Mesodermal cell (in vitro differentiated cells): ENCODE measurements around the gene ULBP1.
A peak's percentile ranks its signal among the peaks of the same experiment; 100 is the strongest.
"Not testable (repeated sequence)": the region's sequence is repeated elsewhere in the genome, so short reads cannot be mapped to it uniquely, and the experiment has no call there.

Experiments used
- H3K27ac ChIP-seq: 2 replicates; pipeline ENCODE4 v1.7.0; 2013; ENCODE audit warnings: mild to moderate bottlenecking, low read depth, low read length, moderate library complexity; ENCODE audit not compliant: severe bottlenecking
- H3K36me3 ChIP-seq: 2 replicates; pipeline ENCODE4 v1.7.1; 2013; ENCODE audit warnings: mild to moderate bottlenecking, low read length, moderate library complexity; ENCODE audit not compliant: control insufficient read depth, insufficient read depth
- H3K4me1 ChIP-seq: one replicate; pipeline ENCODE4 v1.7.1; 2013; ENCODE audit warnings: mild to moderate bottlenecking, low read length; ENCODE audit not compliant: insufficient read depth, control insufficient read depth, poor library complexity, severe bottlenecking
- H3K4me3 ChIP-seq: 2 replicates; pipeline ENCODE4 v1.7.0; 2013; ENCODE audit warnings: low read length, control low read depth, mild to moderate bottlenecking; ENCODE audit not compliant: insufficient read depth, poor library complexity, severe bottlenecking; ENCODE audit errors: extremely low read depth
- H3K9me3 ChIP-seq: 2 replicates; pipeline ENCODE4 v1.7.1; 2013; ENCODE audit warnings: mild to moderate bottlenecking, low read length, moderate library complexity; ENCODE audit not compliant: control insufficient read depth
- WGBS, 2 experiments: methylation state at CpG; one replicate each; pipeline ENCODE4 v1.1.5; 2013; ENCODE audit warnings: missing lambda C conversion rate in 2 of 2; ENCODE audit not compliant: insufficient coverage in 2 of 2; 5-methylcytosine and 5-hydroxymethylcytosine counted together

Gene ULBP1

GRCh38 chr6:149965194-149966020 lies 1.7 kb downstream of the ULBP1 start:
- 6 to 7% methylated on average over 28 to 31 of the region's 38 CpGs for WGBS, 2 experiments
- H3K9me3 ChIP-seq = no peaks in the 10 kb centered on the region
- H3K4me1 ChIP-seq = peaks cover 8% of the 10 kb centered on the region
- H3K36me3 ChIP-seq = no peaks in the 10 kb centered on the region
- H3K4me3 ChIP-seq = peak overlapping the region; percentile 42
- H3K27ac ChIP-seq = no peak overlapping the region

DNA sequence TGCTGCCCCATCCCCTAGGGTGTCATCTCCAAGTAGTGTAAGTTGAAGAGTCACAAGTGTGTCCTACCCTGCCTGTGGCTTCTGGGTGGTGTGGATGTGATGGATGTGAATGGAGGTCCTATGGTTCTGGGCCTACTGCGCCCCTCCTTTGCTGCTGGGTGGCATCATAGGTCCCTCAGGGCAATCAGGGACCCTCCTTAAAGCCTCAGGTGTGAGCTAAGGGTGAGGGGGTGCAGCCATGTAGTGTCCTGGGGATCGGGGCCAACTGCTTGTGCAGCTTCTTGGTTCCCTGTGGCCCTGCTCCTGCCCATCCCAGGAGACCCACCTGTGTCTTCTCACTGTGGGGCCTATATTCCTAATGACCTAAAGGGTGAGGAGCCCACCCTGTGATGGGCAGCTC lies 2.6 kb downstream of the ULBP1 start:
- not testable (repeated sequence) for H3K36me3 ChIP-seq, H3K4me1 ChIP-seq, H3K27ac ChIP-seq, H3K9me3 ChIP-seq, H3K4me3 ChIP-seq
- 68 to 90% methylated on average over 2 of the region's 2 CpGs for WGBS, 2 experiments

GRCh38 chr6:149967591-149967990 lies 3.8 kb downstream of the ULBP1 start:
- no peak overlapping the region for H3K4me3 ChIP-seq
- H3K9me3 ChIP-seq = no peaks in the 10 kb centered on the region
- 73 to 86% methylated on average over 2 to 4 of the region's 4 CpGs for WGBS, 2 experiments
- peaks cover 7% of the 10 kb centered on the region for H3K4me1 ChIP-seq
- no peak overlapping the region for H3K27ac ChIP-seq
- H3K36me3 ChIP-seq = no peaks in the 10 kb centered on the region

GRCh38 chr6:149967999-149968398 lies 4.3 kb downstream of the ULBP1 start:
- WGBS, 2 experiments = 70 to 83% methylated on average over 2 of the region's 2 CpGs
- not testable (repeated sequence) for H3K4me3 ChIP-seq, H3K36me3 ChIP-seq, H3K9me3 ChIP-seq, H3K27ac ChIP-seq, H3K4me1 ChIP-seq

DNA sequence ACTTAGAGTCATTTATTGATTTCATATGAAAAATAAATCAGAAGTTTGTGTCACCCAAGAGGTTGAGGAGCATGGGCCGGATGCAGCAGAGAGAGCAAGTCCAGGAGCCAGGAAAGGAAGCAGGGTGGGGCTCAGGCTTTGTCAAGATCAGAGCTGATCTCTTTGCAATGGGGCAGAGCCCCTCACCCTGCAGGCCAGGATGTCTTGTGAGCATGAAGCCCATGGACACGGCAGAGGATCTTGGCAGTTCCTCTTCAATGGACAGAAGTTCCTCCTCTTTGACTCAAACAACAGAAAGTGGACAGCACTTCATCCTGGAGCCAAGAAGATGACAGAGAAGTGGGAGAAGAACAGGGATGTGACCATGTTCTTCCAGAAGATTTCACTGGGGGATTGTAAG lies 5.2 kb downstream of the ULBP1 start:
- WGBS, 2 experiments = 74 to 88% methylated on average over 2 of the region's 2 CpGs

GRCh38 chr6:149969635-149970034 lies 5.9 kb downstream of the ULBP1 start:
- Histone ChIP-seq H3K36me3 (no peaks in the 10 kb centered on the region), H3K4me3 (no peak overlapping the region), H3K27ac (no peak overlapping the region), H3K9me3 (no peaks in the 10 kb centered on the region), H3K4me1 (no peaks in the 10 kb centered on the region)
- 45 to 80% methylated on average over 1 to 2 of the region's 2 CpGs for WGBS, 2 experiments

More for the DNA sequence above, 5.2 kb downstream of the ULBP1 start:
- H3K4me1 ChIP-seq, H3K36me3 ChIP-seq, H3K9me3 ChIP-seq, H3K27ac ChIP-seq, H3K4me3 ChIP-seq: not testable (repeated sequence)

GRCh38 chr6:149974394-149974793 lies 10.7 kb downstream of the ULBP1 start:
- not testable (repeated sequence) for H3K9me3 ChIP-seq, H3K27ac ChIP-seq, H3K36me3 ChIP-seq, H3K4me1 ChIP-seq, H3K4me3 ChIP-seq
- 69 to 83% methylated on average over 5 to 6 of the region's 6 CpGs for WGBS, 2 experiments

- 56 to 57% methylated on average over 2 to 3 of the region's 3 CpGs for WGBS, 2 experiments
- no peaks in the 10 kb centered on the region for H3K36me3 ChIP-seq
- H3K9me3 ChIP-seq = no peaks in the 10 kb centered on the region
- no peak overlapping the region for H3K27ac ChIP-seq
- H3K4me1 ChIP-seq = no peaks in the 10 kb centered on the region
- no peak overlapping the region for H3K4me3 ChIP-seq
Measured at GRCh38 chr6:149974825-149975224, 11.1 kb downstream of the ULBP1 start.

DNA sequence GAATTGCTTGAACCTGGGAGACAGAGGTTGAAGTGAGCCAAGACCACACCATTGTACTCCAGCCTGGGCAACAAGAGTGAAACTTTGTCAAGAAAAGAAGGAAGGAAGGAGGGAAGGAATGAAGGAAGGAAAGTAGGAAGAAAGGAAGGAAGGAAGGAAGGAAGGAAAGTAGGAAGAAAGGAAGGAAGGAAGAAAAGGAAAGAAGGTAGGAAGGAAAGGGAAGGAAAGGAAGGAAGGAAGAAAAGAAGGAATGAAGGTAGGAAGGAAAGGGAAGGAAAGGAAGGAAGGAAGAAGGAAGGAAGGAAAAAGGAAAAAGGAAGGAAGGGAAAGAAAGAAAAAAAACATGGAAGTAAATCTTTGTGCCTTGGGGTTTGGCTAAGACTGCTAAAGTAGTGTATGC lies 11.7 kb downstream of the ULBP1 start:
- no peak overlapping the region for H3K4me3 ChIP-seq
- no peaks in the 10 kb centered on the region for H3K9me3 ChIP-seq
- H3K4me1 ChIP-seq = no peaks in the 10 kb centered on the region
- no peaks in the 10 kb centered on the region for H3K36me3 ChIP-seq
- no peak overlapping the region for H3K27ac ChIP-seq

DNA sequence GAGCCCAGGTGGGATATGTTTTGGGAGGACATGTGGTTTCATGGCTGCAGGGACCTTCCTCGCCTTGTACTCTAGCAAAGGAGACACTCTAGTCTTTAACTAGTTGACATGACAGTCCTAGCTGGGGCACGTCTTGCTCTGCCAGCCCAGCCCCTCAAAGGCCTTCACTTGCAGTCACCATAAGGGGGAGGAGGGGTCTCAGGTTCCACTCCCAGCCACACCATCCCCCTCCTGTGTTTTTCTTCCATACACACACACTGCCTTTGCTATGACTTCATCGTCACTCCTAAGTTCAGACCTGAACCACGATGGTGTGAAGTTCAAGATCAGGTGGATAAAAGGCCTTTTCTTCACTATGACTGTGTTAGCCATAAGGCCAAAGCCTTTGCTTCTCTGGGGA lies 13.5 kb downstream of the ULBP1 start:
- H3K27ac ChIP-seq = no peak overlapping the region
- H3K36me3 ChIP-seq = no peaks in the 10 kb centered on the region
- WGBS, 2 experiments = 51 to 63% methylated on average over 2 to 3 of the region's 4 CpGs
- H3K4me1 ChIP-seq = no peaks in the 10 kb centered on the region
- H3K4me3 ChIP-seq = no peak overlapping the region
- no peaks in the 10 kb centered on the region for H3K9me3 ChIP-seq

DNA sequence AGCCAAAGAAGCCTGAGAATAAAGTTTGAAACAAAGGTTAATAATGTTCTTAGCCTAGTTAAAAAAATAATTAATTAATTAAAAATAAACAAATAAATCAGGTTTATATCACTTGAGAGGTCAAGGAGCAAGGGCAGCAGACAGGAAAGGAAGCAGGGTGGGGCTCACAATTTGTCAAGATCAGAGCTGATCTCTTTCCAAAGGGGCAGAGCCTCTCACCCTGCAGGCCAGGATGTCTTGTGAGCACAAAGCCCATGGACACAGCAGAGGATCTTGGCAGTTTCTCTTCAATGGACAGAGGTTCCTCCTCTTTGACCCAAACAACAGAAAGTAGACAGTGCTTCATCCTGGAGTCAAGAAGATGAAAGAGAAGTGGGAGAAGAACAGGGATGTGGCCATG lies 14.9 kb downstream of the ULBP1 start:
- Histone ChIP-seq H3K27ac (no peak overlapping the region), H3K36me3 (no peaks in the 10 kb centered on the region), H3K4me1 (no peaks in the 10 kb centered on the region), H3K4me3 (no peak overlapping the region), H3K9me3 (no peaks in the 10 kb centered on the region)
